SK-N-MC (cell line): ENCODE measurements around the gene FMO3.

ENCODE experiments used
- EZH2 ChIP-seq: fragments of 200-600 bp; sonication (generic); IDR thresholded peaks from one replicate; pipeline ENCODE4 v1.6.1; 2017; ENCODE audit warnings: antibody characterized with exemption
- FOXP2 ChIP-seq: optimal IDR thresholded peaks from 2 replicates; pipeline ENCODE3; 2011; ENCODE audit warnings: mild to moderate bottlenecking, moderate library complexity; ENCODE audit not compliant: insufficient read depth; ENCODE audit errors: extremely low read length, control extremely low read depth
- POLR2AphosphoS5 ChIP-seq: IDR thresholded peaks from 2 replicates; pipeline ENCODE4 v1.6.1; 2012; ENCODE audit warnings: mild to moderate bottlenecking, low read depth, low read length, borderline replicate concordance

DNA sequence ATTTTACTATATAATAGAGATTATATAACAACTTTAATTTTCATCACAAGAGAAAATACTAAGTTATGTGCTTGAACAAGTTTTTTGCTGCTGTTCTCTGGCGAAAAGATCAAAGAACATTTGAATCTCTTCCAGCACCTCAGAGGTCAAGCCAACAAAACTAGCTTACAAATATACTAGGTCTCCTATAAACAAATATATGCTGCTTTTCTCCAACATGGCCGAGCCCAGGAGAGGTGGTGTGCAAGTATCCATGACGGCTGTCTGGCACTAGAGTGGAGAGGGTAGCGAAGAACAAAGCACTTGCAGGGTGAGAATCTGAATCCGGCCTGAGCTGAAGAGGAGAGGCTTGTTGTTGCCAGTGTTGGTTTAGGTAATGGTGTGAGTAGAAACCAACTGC is 7.5 kb upstream of the FMO3 start:
- TF ChIP-seq EZH2 (no peak), FOXP2 (no peak), POLR2AphosphoS5 (no peak)
